ENCODE data around the gene MAGI2.

Gene MAGI2

DNA sequence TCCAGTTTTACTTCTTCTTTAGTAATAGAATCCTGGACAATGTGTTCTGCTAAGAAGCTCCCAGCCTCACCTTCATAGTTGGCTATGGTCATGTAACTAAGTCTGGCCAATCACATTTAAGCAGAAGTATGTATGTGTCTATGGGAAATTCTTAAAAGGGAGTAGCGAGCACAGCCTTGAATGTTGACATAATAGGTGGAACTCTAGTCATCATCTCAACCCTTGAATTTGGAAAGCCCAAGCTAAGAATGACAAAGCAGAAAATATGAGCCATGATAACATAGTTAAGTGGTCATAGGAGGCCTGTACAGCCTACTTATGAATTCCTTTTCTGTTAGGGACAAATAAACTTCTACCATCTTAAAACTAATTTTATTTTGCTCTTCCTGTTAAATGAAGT is 134.1 kb downstream of the MAGI2 start:
- H3K4me1 ChIP-seq (ENCODE audit: control insufficient read depth, low read length), result no peaks in the 10 kb centered on the region
- TF ChIP-seq EZH2phosphoT487 (IDR thresholded peaks at IDR 0.05; ENCODE audit: borderline replicate concordance, low read length), result no peak
- TF ChIP-seq, protein P1, sequence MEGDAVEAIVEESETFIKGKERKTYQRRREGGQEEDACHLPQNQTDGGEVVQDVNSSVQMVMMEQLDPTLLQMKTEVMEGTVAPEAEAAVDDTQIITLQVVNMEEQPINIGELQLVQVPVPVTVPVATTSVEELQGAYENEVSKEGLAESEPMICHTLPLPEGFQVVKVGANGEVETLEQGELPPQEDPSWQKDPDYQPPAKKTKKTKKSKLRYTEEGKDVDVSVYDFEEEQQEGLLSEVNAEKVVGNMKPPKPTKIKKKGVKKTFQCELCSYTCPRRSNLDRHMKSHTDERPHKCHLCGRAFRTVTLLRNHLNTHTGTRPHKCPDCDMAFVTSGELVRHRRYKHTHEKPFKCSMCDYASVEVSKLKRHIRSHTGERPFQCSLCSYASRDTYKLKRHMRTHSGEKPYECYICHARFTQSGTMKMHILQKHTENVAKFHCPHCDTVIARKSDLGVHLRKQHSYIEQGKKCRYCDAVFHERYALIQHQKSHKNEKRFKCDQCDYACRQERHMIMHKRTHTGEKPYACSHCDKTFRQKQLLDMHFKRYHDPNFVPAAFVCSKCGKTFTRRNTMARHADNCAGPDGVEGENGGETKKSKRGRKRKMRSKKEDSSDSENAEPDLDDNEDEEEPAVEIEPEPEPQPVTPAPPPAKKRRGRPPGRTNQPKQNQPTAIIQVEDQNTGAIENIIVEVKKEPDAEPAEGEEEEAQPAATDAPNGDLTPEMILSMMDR (IDR thresholded peaks at IDR 0.05; ENCODE audit: low read depth, low read length, poor library complexity, severe bottlenecking), result no peak
- no peaks in the 10 kb centered on the region for H3K9me3 ChIP-seq (ENCODE audit: control insufficient read depth, insufficient read depth, low read length)
- no peak overlapping the region for H3K4me3 ChIP-seq (ENCODE audit: low read length)
- no peak overlapping the region for H3K4me2 ChIP-seq (ENCODE audit: low read length)
- H3K27ac ChIP-seq (ENCODE audit: low read depth, low read length), result no peak overlapping the region
- no peaks in the 10 kb centered on the region for H3K36me3 ChIP-seq (ENCODE audit: control insufficient read depth, low read length)
- H3K79me2 ChIP-seq (ENCODE audit: control insufficient read depth, low read length), result no peaks in the 10 kb centered on the region
- H4K20me1 ChIP-seq (ENCODE audit: control insufficient read depth, insufficient read depth, low read depth, low read length), result no peaks in the 10 kb centered on the region
- H3K9me2 ChIP-seq (replicated peaks; ENCODE audit: control insufficient read depth, low read length), result no peaks in the 10 kb centered on the region
- H3F3A ChIP-seq (ENCODE audit: control insufficient read depth, insufficient read depth), result no peaks in the 10 kb centered on the region
- no peaks in the 10 kb centered on the region for H3K27me3 ChIP-seq (ENCODE audit: control insufficient read depth, low read length)

DNA sequence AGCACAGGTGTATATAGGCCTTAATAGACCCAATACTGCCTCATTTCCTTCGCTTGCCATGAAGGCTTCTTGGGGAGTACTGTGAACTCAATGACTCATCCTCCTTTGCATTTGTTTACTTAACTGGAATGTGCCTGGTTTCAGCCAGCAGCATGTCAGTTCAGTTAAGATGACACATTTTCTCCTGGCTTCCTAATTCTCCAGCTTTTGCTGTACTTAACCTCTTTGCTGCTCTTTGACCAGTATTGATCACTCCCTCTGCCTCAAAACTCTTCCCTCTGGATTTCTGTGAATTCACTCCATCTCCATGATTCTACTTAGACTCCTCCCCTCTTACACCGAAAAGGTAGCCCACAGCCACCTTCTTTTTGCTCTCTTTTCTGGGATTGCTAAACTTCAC is 135.7 kb downstream of the MAGI2 start:
- Histone ChIP-seq H3K4me3 (ENCODE audit: low read length) (no peak overlapping the region), H3K9me2 (replicated peaks; ENCODE audit: control insufficient read depth, low read length) (no peaks in the 10 kb centered on the region), H3K4me2 (ENCODE audit: low read length) (no peak overlapping the region), H3K36me3 (ENCODE audit: control insufficient read depth, low read length) (no peaks in the 10 kb centered on the region), H3K79me2 (ENCODE audit: control insufficient read depth, low read length) (no peaks in the 10 kb centered on the region), H4K20me1 (ENCODE audit: control insufficient read depth, insufficient read depth, low read depth, low read length) (no peaks in the 10 kb centered on the region), H3K4me1 (ENCODE audit: control insufficient read depth, low read length) (no peaks in the 10 kb centered on the region), H3K27ac (ENCODE audit: low read depth, low read length) (no peak overlapping the region), H3K9me3 (ENCODE audit: control insufficient read depth, insufficient read depth, low read length) (no peaks in the 10 kb centered on the region), H3F3A (ENCODE audit: control insufficient read depth, insufficient read depth) (no peaks in the 10 kb centered on the region), H3K27me3 (ENCODE audit: control insufficient read depth, low read length) (no peaks in the 10 kb centered on the region)
- TF ChIP-seq EZH2phosphoT487 (IDR thresholded peaks at IDR 0.05; ENCODE audit: borderline replicate concordance, low read length), result no peak
- TF ChIP-seq, protein P1 (IDR thresholded peaks at IDR 0.05; ENCODE audit: low read depth, low read length, poor library complexity, severe bottlenecking), result no peak

DNA sequence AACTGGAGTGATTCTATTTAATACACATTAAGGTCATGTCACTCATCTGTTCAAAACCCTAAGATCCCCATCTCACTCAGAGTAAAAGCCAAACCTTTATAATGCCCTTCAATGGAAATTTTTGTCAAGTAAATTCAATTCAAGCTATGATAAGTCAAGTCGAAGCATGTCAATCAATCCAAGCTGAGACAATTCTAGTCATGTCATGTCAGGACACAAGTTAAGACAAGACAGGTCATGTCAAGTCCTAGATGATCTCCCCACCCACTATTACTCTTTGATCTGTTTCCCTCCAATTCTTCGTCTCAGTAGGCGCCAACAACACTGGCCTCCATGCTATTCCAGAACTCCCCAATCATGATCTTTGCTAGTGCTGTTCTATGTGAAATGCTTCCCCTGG is 141.4 kb downstream of the MAGI2 start:
- H4K20me1 ChIP-seq (ENCODE audit: control insufficient read depth, insufficient read depth, low read depth, low read length), result no peaks in the 10 kb centered on the region
- no peak overlapping the region for H3K27ac ChIP-seq (ENCODE audit: low read depth, low read length)
- no peaks in the 10 kb centered on the region for H3K4me1 ChIP-seq (ENCODE audit: control insufficient read depth, low read length)
- no peaks in the 10 kb centered on the region for H3K36me3 ChIP-seq (ENCODE audit: control insufficient read depth, low read length)
- H3K9me2 ChIP-seq (replicated peaks; ENCODE audit: control insufficient read depth, low read length), result no peaks in the 10 kb centered on the region
- no peaks in the 10 kb centered on the region for H3F3A ChIP-seq (ENCODE audit: control insufficient read depth, insufficient read depth)
- H3K4me3 ChIP-seq (ENCODE audit: low read length), result no peak overlapping the region
- no peaks in the 10 kb centered on the region for H3K9me3 ChIP-seq (ENCODE audit: control insufficient read depth, insufficient read depth, low read length)
- no peak overlapping the region for H3K4me2 ChIP-seq (ENCODE audit: low read length)
- TF ChIP-seq, protein P1 (IDR thresholded peaks at IDR 0.05; ENCODE audit: low read depth, low read length, poor library complexity, severe bottlenecking), result no peak
- no peak for TF ChIP-seq EZH2phosphoT487 (IDR thresholded peaks at IDR 0.05; ENCODE audit: borderline replicate concordance, low read length)
- no peaks in the 10 kb centered on the region for H3K27me3 ChIP-seq (ENCODE audit: control insufficient read depth, low read length)
- no peaks in the 10 kb centered on the region for H3K79me2 ChIP-seq (ENCODE audit: control insufficient read depth, low read length)

DNA sequence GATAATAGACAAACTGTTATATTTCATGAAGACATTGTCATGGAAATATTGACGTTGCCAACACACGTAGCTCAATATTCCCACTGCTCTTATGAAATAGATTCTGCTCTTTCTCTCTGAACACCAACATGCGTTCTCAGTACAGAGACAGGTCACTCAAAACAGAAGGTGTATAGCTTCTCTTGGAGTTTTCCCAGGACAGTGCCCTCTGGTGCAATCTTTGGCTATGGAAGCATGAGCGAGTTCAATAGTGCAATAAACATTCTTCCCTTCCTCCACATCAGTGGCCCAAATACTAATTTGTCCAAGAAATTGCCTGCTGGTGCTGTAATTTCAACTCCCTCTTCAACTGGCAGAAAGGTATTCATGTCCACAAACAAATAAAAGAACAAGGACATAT is 145.3 kb downstream of the MAGI2 start:
- Histone ChIP-seq H3K79me2 (ENCODE audit: control insufficient read depth, low read length) (no peaks in the 10 kb centered on the region), H3K9me3 (ENCODE audit: control insufficient read depth, insufficient read depth, low read length) (no peaks in the 10 kb centered on the region), H3K4me3 (ENCODE audit: low read length) (no peak overlapping the region), H3F3A (ENCODE audit: control insufficient read depth, insufficient read depth) (no peaks in the 10 kb centered on the region), H3K9me2 (replicated peaks; ENCODE audit: control insufficient read depth, low read length) (no peaks in the 10 kb centered on the region), H3K27ac (ENCODE audit: low read depth, low read length) (no peak overlapping the region), H3K4me1 (ENCODE audit: control insufficient read depth, low read length) (no peaks in the 10 kb centered on the region), H4K20me1 (ENCODE audit: control insufficient read depth, insufficient read depth, low read depth, low read length) (no peaks in the 10 kb centered on the region), H3K4me2 (ENCODE audit: low read length) (no peak overlapping the region), H3K36me3 (ENCODE audit: control insufficient read depth, low read length) (no peaks in the 10 kb centered on the region), H3K27me3 (ENCODE audit: control insufficient read depth, low read length) (no peaks in the 10 kb centered on the region)
- TF ChIP-seq, protein P1 (IDR thresholded peaks at IDR 0.05; ENCODE audit: low read depth, low read length, poor library complexity, severe bottlenecking), result no peak
- no peak for TF ChIP-seq EZH2phosphoT487 (IDR thresholded peaks at IDR 0.05; ENCODE audit: borderline replicate concordance, low read length)
